Sciatic nerve (tissue), 2 donors: ENCODE measurements around the gene ADGRD1. TPM values are rescaled to one million over a fixed set of nuclear protein-coding genes. Genes with fewer than 3 reads are reported as not detected.
A peak's percentile ranks its signal among the peaks of the same experiment; 100 is the strongest.

ENCODE experiments used
- ATAC-seq: fragments of 200-7000 bp; cut with Tn5 transposase; one replicate; pipeline ENCODE4 v1.9.1; 2020; ENCODE audit warnings: mild to moderate bottlenecking, moderate library complexity
- DNase-seq: peaks from one replicate; pipeline ENCODE4 v3.0.0-alpha.2; 2020; ENCODE audit warnings: low spot score
- intact Hi-C: fragments of 100-400 bp; cut with DNase I; formaldehyde crosslinking; loops from one replicate; pipeline ENCODE4 v1.14.2; 2022
- total RNA-seq: library from RNA; stranded (reverse); fragmentation: NEBNext Ultra II Directional; extraction: Animal tissue kit (Norgen Biotek cat#: 25700); gene quantifications from one replicate; pipeline ENCODE4 v1.2.1, GENCODE V29; 2021
- donor health status: DM: no; HTN: no; CAD: no.
- donor health status: DM: no; HTN: no; CAD: no.

Gene ADGRD1
- total RNA-seq, 1 donor from 2014 or later, result 224 TPM

DNA sequence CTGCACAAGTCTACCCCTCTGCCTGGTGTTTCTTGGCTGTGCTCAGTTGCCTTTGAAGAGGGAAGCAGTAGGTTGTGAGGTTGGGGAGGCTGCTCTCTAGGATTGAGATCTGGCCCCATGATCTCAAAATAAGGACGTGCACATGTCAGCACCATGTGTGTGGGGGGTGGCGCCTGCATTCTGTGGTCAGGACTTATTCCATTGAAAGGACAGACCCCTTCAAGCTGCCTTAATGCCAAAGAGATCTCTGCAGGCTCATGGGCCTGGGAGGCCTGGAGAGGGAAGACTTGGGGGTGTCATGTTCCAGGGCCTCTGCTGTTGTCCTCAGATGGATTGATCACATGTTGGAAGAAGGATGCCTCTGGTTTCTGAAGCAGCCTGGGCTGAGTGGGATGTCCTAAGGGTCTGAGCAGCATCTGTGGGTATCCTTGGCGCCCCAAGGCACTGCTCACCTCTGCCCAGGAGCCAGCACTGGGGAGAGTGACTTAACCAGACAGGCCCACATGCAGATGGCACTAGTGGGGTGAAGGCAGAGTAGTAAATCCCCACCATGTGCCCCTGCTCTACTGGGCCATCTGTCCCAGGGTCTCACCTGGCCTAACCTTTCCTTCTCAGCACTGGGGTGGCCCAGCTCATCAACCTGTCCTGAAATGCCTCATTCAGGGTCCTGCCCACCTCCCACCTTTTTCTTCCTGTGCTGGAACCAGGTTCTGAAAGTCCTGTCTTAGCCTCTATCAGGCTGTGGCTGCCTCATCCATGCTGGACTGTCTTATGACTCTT is 118.9 kb downstream of the ADGRD1 start:
- DNase-seq, result peak; percentile 42

DNA sequence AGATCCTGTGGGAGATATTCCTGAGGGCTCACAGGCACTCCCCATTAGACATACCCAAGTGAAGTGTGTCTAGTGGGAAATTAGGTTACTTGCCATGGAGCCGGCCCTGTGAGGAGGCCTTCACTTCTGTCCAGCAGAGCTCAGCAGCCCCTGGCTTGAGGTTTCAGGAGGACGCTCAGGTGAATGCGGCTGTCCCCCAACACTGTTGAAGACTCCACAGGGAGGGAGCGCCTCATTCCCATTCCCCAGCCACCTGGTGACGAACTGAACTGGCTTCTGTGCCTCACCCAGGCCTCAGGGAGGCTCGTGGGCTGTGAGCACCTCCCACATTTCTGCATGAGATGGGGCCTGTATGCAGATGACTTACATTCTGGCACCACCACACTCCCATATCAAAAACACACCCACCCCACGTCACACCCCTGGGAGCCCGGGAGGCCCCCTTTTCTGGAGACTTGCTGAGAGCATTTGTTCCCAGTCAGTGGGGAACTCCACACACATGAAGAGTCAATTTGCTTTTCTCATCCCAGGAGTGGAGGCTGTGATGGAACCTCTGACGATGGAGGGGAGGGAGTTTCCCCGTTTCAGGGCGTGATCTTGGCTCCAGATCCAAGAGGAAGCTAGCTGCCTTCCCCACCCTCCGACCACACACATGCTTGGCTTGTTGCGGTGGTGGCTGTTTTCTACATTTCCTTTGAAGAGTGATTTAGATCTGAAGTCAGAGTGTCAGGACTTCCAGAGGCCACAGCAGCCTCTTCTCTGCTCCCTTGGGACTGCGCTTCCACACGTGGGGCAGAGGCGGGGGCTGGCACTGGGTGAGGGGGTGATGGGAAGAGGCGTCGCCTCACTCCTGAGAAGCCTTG is 120.7 kb downstream of the ADGRD1 start:
- intact Hi-C loops, result no loop called here
- DNase-seq, result peak; percentile 87
- ATAC-seq, result peak; percentile 95

More for the DNA sequence above, 118.9 kb downstream of the ADGRD1 start:
- intact Hi-C loops, result no loop called here
- no peak for ATAC-seq

DNA sequence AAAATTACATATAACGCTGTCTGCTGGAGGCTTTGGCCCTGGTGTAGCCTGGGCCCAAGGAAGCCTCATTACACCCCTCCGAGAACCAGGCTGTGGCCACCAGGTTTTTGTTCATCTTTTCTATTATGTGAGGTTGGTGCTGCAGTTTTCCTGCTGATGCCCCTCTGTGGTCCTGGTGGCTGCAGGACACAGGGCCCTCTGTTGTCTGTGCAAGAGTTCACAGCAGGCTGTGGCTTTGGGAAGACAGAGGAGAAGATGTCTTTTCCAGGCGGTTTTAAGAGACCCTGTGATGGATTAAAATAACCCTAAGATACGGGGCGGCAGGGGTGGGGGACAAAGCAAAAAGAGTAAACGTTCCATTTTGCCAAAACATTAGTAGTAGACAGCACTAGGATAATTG is 121.5 kb downstream of the ADGRD1 start:
- intact Hi-C loops, result no loop called here
- no peak for DNase-seq
- ATAC-seq, result no peak

DNA sequence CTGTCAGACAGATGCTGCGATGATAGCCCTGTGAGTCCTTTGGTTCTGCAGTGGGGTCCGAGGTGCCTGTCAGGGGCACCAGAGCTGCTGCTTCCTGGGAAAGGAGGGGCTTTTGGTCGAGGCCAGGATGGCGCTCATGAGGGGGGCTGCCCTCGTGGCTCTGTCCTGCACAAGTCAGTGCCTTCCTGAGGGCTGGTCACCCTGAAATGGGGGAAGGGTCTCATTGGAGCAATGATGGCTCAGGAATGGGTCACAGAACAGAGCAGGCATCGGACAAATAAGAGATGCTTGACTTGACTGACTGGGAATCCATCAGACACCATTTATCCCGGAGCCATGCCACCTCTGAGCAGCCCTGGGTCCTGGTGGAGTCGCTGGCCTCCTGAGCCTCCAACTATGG is 121.9 kb downstream of the ADGRD1 start:
- intact Hi-C loops, result no loop called here
- ATAC-seq (no peak), DNase-seq (peak; percentile 55)

DNA sequence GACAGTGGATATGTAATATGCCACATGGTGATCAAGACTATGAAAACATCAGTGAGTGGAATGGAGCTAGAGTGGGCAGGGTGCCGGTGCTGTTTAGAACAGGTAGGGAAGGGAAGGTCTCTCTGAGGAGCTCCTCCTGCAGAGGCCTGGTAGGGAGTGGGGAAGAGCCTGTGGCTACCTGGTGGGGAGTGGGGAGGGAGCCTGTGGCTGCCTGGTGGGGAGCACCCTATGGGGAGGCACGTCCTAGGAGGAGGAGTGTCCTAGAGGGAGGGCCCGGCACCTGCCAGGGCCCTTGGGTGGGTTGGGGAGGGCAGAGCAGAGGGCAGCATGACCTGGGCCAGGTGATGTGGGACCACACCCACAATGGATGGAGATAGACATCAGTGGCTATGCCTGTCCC is 122.6 kb downstream of the ADGRD1 start:
- ATAC-seq, result no peak
- no peak for DNase-seq
- intact Hi-C loops, result no loop called here

DNA sequence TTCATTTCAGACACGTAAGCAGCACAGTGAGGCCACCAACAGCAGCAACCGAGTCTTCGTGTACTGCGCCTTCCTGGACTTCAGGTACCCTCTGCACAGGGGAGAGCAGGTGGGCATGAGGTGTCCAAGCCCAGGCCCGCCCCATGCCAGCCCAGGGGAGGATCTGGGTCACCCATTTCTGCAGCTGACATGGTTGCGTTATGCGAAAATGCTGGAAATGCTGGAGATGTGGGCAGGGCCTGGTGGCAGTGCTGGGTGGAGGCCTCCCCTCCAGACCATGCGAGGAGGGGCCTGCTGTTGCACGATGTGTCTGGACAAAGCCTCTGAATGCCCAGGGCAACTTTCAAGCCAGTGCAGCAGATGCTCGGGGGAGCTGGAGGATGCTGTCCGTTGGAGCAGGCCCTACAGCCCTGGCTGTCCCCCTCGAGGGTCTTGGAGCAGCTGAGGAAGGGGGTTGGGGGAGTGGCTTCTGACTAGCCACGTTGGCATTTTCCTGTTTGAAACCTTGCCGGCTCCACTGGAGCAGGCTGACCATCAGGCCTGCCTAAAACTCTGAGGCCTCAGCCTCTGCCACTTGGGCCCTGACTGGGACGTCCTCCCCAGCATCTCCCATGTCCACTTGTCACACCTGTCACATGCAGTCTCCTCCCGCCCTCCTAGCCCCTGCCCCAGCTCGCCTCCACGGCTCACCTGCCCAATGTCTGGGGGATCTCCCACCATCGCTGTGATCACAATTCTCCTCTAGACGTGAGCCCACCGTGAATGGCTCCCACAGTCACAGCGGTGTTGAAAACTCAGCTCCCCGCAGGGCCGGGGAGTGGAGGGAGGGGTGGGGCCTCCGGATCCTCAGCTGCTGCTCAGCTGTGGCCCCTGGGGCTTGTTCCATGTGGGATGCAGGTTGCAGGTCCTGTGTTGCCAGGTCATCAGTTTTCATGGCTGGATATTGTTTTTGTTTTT is 123.4 kb downstream of the ADGRD1 start:
- ATAC-seq (no peak), DNase-seq (peak; percentile 55)
- intact Hi-C loops, result no loop called here

DNA sequence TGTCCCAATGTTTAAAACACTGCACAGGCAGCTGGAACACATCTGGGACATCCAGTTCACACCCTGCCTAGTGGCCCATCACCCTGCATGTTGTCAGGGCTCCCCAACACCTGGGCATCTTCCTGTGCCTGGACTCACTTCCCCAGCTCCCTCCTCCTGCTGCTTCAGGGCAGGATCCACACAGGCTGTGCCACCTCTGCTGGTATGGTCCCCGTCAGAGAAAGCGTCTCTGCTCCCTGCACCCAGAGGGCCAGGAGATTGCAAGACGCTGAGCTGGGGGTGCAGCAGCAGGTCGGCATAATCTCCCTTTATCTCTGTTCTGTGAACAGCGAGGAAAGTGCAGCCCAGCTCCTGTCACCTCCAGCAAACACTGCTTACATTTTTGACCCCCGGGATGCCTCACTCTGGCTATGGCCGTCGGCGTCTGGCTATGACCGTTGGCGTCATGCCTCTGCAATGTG is 124.3 kb downstream of the ADGRD1 start:
- no peak for ATAC-seq
- intact Hi-C loops, result no loop called here
- DNase-seq, result no peak

DNA sequence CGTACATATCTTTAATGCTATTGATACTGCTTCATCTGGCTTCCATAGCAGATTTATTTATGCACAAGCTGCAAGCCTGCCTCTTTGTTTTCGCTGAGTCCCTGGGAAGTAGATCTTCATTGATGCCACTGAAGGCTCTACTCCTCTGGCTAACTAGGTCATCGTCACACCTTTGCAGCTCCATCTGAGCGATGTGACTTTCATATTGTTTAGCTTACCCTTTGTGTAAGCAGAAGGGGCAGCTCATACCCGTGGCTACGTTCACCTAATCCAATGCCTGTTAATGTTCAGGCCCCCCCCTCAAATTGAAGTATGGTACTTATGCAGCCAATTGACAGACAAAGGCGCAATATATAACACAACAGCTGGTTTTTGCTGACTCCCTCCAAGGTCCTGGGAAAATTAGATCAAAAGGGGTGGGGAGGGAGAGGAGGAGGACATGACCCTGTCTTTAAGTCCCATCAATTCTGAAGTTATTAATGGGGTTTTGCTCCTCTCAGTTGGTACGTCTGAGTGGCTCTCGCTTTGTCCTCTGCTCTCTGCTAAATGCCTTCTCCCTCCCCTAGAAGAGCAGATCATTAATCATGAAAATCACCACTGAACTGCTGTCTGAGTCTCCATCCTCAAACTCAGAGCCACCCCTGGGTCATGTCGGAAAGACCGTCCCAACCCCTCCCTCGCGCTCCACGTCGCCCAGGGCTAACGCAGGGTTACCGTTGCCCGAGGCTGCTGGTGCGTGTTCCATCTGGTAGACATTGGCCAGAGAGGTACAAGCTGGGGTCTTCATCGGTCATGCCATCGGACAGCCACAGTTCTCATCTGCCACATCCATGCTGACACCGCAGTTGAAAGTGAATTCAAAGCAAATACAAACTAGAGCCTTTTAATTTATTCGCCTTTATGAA is 128.8 kb downstream of the ADGRD1 start:
- intact Hi-C loops, result no loop called here
- no peak for DNase-seq
- no peak for ATAC-seq

DNA sequence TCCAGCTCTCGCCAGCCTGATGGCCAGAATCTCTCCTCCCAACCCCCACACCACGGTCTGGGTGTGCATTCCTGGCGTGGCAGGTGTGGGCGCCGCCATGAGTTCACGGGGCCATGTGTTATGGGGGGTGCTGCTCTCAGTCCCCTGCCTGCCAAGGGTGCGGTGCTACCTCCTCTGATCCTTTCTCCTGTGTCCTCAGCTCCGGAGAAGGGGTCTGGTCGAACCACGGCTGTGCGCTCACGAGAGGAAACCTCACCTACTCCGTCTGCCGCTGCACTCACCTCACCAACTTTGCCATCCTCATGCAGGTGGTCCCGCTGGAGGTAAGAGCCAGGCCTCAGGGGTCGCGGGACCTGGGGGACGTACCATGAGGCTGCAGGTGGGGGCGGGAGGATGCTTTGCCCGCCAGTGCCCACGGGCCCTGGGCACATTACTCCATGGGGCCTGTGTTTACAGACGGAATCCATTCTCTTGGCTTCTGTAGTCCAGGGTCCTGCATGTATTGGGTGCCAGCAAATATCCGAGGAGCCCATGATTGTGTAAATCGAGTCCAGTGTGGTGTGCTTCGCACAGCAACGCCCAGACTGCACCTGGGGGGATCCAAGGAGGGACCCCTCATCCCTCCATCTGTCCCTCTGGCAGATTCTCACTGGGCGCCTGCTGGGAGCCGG is 130.8 kb downstream of the ADGRD1 start:
- intact Hi-C loops, result no loop called here
- no peak for DNase-seq

DNA sequence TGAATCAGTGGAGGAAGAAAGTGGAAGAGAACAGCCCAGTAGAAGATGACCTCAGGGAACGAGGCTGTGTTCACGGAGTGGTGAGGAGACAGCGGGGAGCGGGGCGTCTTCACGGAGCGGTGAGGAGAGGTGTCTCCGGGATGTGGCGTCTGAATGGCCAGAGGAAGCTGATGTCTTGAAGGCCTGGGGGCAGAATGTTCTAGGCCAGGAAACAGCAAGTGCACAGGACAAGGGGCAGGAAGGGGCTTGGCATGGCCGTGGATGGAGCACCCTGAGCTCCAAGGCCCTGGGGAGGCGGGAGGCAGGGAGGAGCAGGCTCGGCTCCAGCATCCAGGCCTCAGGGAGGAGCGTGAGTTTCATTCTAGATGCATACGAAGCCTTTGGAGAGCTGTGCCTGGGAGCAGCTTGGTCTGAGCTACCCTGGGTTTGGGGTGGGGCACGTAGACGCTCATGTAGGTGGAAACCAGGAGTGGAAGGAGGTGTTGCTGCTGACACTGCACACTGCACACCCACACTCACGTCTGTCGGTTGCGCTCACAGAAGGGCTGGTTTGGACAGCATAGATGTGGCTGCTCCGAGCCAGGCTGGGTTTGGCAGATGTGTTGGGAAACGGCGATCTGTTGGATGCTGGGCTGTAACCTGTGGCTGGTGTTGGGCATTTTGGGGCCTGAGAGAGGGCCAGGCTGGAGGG is 131.6 kb downstream of the ADGRD1 start:
- intact Hi-C loops, result no loop called here
- DNase-seq (no peak), ATAC-seq (no peak)

More for the DNA sequence above, 130.8 kb downstream of the ADGRD1 start:
- ATAC-seq, result no peak

DNA sequence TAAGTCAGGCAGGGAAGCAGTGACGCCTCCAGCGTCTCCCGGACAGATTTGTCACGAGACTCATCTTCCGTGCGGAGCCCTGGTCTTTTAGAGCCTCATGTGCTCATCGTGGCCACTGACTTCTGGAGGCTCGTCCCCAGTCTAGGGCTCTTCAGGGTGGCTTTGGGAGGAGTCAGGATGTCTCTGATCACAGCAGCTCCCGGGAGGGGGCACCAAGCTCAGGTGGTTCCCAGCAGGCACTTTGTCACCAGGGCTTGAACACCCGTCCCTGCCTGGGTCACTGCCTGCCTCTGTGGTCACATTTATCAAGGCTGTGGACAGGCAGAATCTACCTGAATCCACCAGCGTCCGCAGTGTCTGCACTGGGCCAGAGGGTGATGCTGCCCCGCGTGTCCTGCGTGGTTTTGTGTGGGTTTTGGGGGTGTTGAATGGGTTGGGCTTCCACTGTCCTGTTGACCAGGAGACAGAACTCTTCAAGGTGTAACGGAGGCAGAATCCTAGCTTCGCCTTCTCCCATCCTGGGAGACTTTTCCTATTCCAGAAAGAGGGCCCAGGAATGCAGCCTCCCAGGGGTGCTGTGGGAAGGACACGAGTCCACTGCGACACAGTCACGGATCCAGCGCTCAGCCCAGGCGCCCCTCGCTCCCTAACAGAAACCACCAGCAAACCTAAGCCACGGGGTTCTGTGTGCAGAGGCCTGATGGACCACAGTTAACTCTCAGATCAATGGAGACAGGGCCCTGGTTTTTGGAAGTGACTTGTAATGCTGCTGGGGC is 132.3 kb downstream of the ADGRD1 start:
- intact Hi-C loops, result no loop called here
- DNase-seq (no peak), ATAC-seq (no peak)

DNA sequence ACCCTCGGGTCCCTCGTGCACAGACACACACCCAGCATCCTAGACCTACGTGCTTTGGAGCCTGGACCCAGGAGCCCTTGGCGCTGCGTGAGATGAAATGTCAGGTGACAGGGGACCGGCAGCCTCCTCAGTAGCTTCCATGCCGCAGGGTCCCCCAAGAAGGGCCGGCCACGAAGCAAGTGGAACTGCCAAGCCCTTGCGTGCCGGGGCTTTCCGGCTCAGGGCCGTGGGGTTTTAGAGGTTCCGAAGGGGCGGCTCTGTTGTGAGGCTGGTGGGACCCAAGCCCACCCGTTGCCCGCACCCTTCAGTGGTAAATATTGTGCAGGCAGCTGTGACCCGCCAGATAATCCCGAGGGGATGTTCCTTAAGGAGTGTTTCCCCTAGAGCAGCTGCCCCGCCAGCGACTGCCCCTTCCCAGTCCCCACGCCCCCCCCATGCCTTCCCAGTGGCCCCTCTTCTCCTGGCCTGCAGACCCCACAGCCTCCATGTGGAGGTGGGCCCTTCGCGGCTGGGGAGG is 133.7 kb downstream of the ADGRD1 start:
- intact Hi-C loops, result no loop called here
- peak; percentile 55 for DNase-seq

DNA sequence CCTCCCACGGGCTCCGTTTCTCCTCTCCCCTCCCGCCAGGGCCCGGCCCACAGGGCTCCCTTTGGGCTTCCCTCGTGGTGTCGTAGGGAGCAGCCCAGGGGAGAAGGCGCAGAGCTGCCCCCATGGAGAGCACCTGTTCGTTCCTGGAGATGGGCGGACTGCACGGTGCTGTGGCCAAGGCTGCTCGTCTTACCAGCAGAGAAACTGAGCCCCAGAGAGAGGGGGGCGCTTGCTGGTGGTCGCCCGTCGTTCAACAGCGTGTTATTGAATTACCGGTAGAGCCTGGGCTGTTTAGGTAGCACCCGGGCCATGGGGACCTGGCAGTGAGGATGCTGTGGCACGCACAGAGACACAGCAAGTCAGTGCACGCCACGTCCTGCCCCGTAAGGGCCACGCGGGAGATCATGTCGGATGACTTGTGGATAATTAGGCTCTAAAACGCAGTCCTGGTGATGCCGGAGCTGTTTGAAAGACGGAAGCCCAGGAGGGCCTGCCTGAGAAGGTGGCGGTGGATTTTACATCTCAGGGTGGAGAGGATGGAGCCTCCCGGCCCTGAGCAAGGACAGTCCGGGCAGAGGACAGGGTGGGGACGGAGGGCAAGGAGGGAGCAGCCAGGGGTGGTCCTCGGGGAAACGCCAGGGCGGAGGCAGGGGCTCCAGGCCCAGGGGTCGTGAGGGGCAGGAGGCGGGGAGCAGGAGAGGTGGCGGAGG is 134.4 kb downstream of the ADGRD1 start:
- DNase-seq (peak; percentile 56), ATAC-seq (no peak)
- intact Hi-C loops, result no loop called here

More for the DNA sequence above, 133.7 kb downstream of the ADGRD1 start:
- ATAC-seq, result no peak

DNA sequence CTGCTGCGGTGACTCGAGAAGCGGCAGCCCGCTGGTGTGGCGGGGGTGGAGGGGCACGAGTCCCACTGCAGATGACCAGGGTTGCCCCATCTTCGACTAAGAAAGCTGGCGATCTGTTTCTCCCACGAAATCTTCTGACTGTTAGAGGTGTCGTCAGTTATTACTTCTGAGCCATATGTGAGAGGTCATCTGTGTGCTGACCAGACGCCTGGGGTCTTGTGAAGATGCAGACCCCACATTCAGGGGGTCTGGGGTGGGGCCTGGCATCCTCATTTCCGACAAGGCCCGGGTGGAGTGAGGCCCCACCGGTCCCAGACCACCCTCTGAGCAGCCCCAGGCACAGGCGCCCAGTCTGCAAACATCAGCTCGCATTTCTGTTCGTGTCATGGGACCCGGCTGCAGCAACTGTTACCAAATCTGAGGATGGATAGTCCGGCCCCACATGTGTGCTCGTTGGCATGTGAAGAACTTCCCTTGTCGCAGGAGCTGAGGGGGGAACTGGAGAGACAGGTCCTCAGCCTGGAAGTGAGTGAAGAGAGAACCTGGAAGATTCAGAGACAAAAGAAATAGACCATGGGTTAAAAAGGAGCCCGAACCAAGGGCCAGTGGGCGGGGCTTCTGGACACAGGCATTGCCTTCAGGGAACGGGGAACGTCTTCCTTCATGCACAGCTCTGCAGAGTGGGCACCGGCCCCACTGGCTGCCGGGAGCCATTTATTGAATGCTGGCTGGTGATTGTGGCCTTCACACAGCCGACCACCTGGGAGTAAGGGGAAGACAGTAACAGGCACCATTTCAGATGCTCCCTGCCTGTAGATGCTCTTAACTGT is 135.2 kb downstream of the ADGRD1 start:
- no peak for ATAC-seq
- intact Hi-C loops, result no loop called here
- DNase-seq, result peak; percentile 59
